Hematopoietic multipotent progenitor cell treated with erythropoietin and hydrocortisone succinate and interleukin-3 and kit ligand, for 6 days (in vitro differentiated cells): ENCODE data around the gene B4GALNT2.
A peak's percentile ranks its signal among the peaks of the same experiment; 100 is the strongest.

Experiments used
- DNase-seq: peaks from one replicate; pipeline ENCODE4 v3.0.0-alpha.2; 2015

Gene B4GALNT2

DNA sequence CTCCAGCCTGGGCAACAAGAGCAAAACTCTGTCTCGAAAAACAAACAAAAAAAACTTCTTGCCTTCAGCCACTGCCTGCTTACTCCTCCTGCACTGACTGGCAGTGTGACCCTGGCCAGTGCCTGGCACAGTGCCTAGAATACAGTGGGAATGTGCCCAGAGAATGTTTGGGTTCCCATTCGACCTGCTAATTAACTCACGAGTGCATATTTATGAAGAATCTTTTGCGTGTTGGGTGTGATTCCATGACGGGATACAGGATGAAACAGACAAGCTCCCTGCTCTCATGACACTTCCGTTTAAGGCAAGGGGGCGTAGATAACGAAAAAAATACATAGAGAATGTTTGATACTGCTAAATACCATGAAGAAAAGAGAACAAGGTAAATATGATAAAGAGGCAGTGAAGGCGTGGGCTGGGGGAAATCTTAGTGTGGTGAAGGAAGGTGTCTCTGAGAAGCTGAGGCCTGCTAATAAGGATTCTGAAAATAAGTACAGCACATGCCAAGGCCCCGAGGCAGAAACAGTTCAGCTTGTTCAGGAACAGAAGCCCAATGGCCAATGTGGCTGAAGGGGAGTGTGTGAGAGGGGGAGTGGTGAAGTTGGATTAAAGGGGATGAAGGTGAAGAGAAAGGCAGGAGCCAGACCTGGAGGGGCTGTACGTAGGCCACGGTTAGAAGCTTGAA is 82.2 kb downstream of the B4GALNT2 start:
- DNase-seq: no peak

DNA sequence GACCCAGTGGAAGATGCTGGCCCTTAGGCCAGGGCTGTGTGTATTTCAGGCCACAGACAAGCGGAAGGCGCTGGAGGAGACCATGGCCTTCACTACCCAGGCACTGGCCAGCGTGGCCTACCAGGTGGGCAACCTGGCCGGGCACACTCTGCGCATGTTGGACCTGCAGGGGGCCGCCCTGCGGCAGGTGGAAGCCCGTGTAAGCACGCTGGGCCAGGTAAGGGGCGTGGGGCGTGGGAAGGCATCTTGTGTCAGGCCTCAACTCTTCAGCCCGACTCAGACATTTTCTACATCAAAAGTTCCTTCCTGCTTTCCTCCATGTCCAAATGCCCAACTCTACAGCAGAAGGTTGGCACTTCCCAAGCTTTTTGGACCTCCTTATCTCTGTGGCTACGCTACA is 83.9 kb downstream of the B4GALNT2 start:
- DNase-seq: no peak

DNA sequence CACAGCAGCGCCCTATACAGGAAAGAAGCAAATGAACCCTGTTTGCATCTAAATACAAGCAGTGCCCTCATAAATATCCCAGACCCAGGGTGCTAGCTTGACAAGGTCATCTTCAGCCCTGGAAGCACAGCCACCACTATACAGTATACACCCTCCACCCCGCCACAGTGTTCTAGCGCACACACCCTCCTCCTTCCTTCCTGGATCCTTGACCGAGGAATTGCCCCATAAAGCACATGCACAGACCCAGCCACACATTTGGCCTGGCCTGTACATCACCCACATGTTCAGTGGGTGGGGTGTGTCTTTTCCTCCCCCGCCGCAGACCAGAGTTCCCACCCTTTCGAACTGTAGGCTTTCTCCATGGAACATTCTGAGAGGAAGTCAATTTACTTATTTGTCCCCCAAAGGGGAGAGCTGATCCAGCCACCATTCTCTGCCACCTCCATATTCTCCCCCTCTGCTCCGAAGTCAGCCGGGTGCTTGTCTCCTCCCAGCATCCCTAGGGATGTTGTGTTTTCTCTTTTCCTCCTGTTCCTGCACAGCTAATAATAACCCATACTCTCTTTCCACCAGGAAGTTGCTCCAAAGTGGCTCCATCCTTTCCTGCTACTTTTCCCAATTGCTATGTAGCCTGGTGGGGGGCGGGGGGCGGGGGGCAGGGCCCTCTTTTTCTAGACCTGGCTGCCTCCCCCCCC is 84.5 kb downstream of the B4GALNT2 start:
- peak; percentile 45 for DNase-seq

DNA sequence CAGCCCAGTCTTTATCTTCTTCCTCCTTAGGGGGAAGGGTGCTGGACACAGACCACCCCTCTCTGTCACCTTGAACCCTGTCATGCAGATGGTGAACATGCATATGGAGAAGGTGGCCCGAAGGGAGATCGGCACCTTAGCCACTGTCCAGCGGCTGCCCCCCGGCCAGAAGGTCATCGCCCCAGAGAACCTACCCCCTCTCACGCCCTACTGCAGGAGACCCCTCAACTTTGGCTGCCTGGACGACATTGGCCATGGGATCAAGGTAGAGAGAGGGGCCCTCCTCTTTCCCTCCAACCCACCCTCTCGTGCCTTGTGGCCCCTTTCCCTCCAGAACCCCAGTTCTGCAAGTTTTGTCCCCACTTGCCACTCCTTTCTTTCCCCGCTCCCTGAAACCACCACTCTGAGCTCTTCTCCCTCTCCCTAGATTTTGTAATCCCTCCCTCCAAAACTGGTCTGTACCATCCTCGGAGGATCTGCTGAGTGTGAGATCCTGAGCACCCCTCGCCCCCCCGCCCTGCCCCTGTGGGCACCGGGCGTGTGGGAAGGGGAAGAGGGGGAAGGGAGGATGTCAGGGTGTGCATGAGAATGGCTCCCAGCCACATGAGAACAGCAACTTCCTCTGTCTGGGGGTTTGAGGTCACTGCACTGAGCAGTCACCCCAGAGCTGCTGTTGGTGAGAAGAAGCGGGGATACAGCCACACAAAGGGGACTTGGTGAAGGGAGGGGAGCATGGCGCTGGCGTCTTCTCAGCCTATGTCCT is 85.3 kb downstream of the B4GALNT2 start:
- DNase-seq: peak; percentile 75

DNA sequence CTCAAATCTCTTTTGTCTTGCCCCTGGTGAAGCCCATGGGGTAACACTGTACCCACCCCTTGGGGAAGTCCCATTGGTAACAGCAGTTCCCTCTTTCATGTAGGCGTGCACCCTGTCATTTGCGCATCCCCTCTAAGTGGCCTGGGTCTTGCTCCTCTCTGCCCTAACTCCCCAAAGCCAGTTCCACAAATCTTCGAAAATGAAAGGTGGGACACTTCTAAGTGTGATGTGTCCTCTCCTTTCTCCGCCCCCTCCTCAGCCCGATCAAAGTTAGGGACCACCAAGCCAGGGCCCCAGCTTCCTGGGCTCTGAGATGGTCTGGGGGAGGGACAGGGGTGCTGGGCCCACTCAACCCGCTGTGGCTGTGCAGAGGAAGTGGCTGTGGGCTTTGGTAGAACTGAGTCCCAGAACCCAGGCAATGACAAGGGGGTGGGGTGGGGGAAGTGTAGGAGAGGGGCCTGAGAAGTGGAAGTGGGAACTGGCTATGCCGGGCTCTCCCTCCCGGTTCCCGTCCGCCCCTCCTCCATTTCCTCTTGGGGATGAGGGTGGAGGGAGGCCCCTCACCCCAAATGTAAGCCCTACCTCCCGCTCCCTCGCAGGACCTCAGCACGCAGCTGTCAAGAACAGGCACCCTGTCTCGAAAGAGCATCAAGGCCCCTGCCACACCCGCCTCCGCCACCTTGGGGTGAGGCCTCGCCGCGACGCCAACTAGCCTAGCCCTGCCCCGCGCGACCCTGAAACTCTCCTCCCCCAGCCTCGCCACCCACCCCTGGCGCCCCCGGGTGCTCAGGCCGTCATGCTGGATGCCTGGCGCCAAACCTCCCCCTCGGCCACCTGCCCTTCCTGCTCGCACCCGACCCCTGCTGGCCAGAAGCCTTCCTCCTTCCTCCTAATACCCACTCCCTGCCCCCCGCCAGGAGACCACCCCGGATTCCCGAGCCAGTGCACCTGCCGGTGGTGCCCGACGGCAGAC is 86.7 kb downstream of the B4GALNT2 start:
- peak; percentile 44 for DNase-seq

DNA sequence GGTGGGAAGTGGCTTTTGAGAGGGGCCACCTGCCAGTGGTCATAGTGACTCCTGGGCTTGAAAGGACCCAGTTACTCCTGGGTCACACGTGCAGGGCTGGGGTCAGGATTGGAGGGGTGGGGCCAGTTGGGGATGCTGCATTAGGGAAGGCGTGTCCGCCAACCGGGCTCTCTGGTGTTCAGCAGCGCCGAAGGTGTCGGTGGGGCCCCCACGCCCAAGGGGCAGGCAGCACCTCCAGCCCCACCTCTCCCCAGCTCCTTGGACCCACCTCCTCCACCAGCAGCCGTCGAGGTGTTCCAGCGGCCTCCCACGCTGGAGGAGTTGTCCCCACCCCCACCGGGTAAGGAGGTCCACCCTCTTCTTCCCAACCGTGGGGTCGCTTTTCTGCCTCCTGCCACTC is 87.4 kb downstream of the B4GALNT2 start:
- no peak for DNase-seq

DNA sequence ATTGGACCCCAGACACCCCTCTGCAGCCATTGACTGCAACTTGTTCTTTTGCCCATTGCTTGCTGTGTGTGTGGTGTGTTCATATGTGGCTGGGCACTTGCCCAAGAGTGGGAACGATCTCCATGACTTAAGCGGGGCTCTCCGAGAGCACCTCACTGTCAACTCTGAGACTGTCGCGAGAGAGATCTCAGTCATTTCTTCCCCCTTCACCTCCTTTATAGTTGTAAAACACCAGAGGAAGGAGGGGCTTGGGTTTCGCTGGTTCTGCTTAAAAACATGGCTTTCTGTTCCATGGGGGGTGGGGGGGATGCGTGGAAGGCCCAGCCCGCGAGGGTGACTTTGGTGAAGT is 90.6 kb downstream of the B4GALNT2 start:
- no peak for DNase-seq

DNA sequence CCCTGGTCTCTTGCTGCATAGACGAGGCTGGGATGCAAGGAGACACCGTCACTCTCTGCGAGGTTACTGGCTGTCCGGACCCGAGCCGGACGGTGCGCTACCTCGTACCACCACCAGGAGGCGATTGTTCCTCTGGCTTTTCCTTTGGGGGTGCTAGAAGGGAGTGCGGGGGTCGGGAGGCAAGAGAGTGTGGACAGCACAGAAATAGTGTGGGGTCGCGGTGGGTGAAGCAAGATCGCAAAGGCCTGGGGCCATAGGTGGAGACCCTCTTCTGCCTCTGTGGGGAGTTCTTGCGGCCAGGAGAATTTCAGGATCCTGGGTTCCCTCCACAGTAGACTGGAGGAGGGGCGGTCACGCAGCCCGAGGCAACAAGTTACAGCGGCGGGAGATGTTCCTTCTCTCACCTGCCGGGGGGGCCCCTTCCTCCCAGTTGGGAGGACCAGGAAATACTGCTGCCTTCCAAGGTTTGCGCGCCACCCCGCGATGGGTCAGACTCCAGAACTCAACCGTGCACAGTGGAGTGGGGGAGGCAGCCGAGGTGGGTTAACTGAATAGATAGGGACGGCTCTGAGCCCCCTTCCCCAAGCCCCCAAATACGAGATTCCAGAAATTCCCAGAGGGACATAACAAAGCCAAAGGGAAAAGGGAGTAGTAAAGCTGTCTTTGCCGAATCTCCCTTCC is 91.1 kb downstream of the B4GALNT2 start:
- DNase-seq: peak; percentile 78

DNA sequence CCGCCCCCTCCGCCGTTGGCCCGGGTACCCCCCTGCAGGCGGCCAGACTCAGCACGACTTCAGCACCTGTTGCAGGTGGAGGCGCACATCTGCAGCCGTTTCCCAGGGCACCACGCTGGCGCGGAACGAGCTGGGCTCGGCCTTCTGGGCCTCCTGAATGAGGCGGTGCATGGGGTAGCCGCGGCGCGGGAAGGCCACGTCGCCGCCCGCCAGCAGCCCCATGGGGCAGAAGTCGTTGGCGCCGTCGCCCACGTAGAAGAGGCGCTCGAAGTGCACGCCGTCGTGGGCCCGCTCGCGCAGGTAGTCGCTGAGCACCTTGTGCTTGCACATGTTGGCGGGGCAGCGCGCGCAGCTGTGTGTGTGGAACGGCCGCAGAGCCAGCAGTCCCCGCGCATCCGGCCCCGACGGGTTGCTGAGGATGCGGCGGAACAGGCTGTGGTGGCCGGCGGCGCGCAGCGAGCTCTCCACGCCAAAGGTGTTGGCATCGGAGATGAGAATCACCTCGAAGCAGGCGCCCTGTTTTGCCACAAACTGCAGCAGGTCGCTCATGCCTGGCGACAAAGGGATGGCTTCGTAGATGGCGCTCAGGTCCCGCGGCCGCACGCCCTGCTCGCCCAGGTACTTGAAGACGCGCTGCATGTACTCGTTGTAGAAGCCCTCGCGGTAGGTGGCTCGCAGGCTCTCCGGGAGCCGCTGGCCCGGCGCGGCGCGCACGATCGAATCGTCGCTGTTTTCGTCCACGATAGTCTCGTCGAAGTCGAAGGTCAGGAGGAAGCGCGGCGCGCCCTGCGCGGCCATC is 91.8 kb downstream of the B4GALNT2 start:
- peak; percentile 43 for DNase-seq

DNA sequence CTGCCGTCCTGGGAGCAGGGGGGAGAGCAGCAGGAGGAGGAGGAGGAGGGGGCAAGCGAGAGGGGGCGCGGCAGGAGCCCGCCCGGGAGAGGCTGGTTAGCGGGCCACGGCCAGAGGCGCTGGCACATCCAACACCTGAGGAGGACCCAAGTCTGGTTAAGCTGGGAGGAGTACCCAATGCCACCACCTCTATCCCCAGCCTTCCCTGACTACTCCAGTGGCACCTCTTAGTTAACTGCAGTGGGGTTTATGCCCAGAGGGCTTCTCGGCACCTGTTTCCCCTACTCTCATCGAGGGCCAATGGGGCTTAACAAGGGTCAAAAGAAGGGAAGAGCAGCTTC is 92.4 kb downstream of the B4GALNT2 start:
- DNase-seq: no peak

DNA sequence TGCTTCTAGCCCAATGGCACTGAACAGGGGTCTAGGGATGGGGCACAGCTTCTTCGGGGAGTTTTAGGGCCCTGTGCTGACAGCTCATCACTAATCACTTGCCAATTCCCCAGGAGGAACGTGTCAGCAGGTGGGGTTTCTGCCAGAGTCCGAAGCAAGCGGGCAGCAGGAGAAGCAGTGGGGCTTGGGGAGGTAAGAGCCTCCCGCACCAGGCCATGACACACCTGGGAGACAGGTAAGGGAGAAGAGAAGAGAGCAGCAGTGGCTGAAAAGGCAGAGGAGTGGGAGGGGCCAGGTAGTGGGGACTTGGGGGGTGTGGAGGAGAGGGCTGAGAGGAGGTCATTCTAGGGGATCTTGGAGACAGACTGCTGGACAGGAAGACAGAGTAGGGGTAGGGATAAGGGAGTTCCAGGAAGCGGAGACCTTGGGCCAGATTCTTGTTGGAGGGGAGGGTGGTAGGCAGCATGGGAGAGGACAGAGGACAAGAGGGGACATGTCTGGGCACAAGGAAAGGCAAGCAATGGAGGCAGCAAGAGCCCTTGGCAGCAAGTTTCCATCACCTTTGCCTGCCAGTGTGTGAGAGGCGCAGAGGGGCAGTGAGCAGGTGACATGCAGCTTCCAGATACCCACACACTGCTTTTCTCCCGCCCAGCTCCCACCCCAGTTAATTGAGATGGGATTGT is 93.1 kb downstream of the B4GALNT2 start:
- DNase-seq: no peak
